Lung (tissue), 12 donors: ENCODE results near the gene MTHFD1. TPM values are rescaled to one million over a fixed set of nuclear protein-coding genes. Genes with fewer than 3 reads are reported as not detected.

Source experiments
- ATAC-seq: fragments of 200-7000 bp; cut with Tn5 transposase; one replicate; pipeline ENCODE4 v1.9.1; 2020; ENCODE audit warnings: moderate number of reproducible peaks; ENCODE audit not compliant: insufficient read depth, low FRiP score
- DNase-seq, 3 donors: peaks; one replicate each; pipeline ENCODE4 v3.0.0-alpha.2; 2013 to 2017
- H3K27ac ChIP-seq, 2 donors: one replicate each; pipeline ENCODE4 v1.5.1; 2013; ENCODE audit warnings: mild to moderate bottlenecking in 2 of 2, moderate library complexity in 2 of 2, control low read depth in 1 of 2, inconsistent platforms in 1 of 2, low read depth in 1 of 2, low read length in 1 of 2
- H3K27me3 ChIP-seq, 3 donors: one replicate each; pipeline ENCODE4 v1.5.1; 2013; ENCODE audit warnings: low read length in 2 of 3; ENCODE audit not compliant: control insufficient read depth in 3 of 3, insufficient read depth in 3 of 3
- H3K36me3 ChIP-seq, 4 donors: one replicate each; pipeline ENCODE4 v1.5.1; 2013; ENCODE audit warnings: low read length in 4 of 4, mild to moderate bottlenecking in 1 of 4, moderate library complexity in 1 of 4; ENCODE audit not compliant: control insufficient read depth in 4 of 4, insufficient read depth in 4 of 4
- H3K4me1 ChIP-seq, 5 donors: one replicate each; pipeline ENCODE4 v1.5.1; 2013; ENCODE audit warnings: low read length in 5 of 5, mild to moderate bottlenecking in 2 of 5, moderate library complexity in 1 of 5; ENCODE audit not compliant: control insufficient read depth in 5 of 5, insufficient read depth in 5 of 5
- H3K4me3 ChIP-seq: one replicate; pipeline ENCODE4 v1.5.1; 2013; ENCODE audit warnings: mild to moderate bottlenecking, control low read depth, moderate library complexity
- H3K9ac ChIP-seq, 2 donors: one replicate each; pipeline ENCODE4 v1.5.1; 2013; ENCODE audit warnings: low read length in 2 of 2, control low read depth in 1 of 2; ENCODE audit not compliant: insufficient read depth in 1 of 2
- H3K9me3 ChIP-seq, 4 donors: one replicate each; pipeline ENCODE4 v1.5.1; 2013; ENCODE audit warnings: low read length in 3 of 4, mild to moderate bottlenecking in 1 of 4, moderate library complexity in 1 of 4; ENCODE audit not compliant: control insufficient read depth in 4 of 4, insufficient read depth in 3 of 4
- CTCF ChIP-seq: IDR thresholded peaks from 2 replicates; pipeline ENCODE4 v1.5.1; 2012; ENCODE audit warnings: mild to moderate bottlenecking; ENCODE audit errors: control extremely low read depth, extremely low read depth
- WGBS, 2 donors: extraction: QIAGEN DNeasy Blood & Tissue Kit; methylation state at CpG; one replicate each; pipeline ENCODE4 v1.1.7; 2013; 5-methylcytosine and 5-hydroxymethylcytosine counted together
- polyA plus RNA-seq, 2 donors: library from polyadenylated mRNA; stranded (reverse); fragments of 200-250 nt; gene quantifications; one replicate each; pipeline ENCODE4 v1.2.1, GENCODE V29; 2013
- total RNA-seq, 2 donors: library from RNA; depleted of rRNA in 1 of 2; stranded (reverse); fragments of >200 nt in 1 of 2; gene quantifications; one replicate each; pipeline ENCODE4 v1.2.1, GENCODE V29; 2014 to 2021
- donor health status: control.
- donor health status: control.
- donor health status: Bipolar disorder and iron deficiency.
- donor health status: healthy.
- donor health status: DM: yes; HTN: yes; CAD: no.

Gene MTHFD1
- total and polyA plus RNA-seq, 4 donors: 20.9 to 58.7 (median 29.1) TPM

GRCh38 chr14:64447876-64448670 lies 59.9 kb downstream of the MTHFD1 start:
- WGBS, 2 donors: 84 to 91% methylated on average over 5 of the region's 5 CpGs
- DNase-seq (peak; percentile 34 to 66 (median 60)), ATAC-seq (no peak)
- no peaks in the 10 kb centered on the region for H3K9me3 ChIP-seq
- no peak overlapping the region for H3K27ac ChIP-seq
- H3K4me3 ChIP-seq: no peak overlapping the region
- H3K36me3 ChIP-seq: peaks cover 22 to 34% (median 24%) of the 10 kb centered on the region in 4 donors
- peaks cover 0 to 16% (median 0%) of the 10 kb centered on the region in 5 donors for H3K4me1 ChIP-seq
- no peak for TF ChIP-seq CTCF
- H3K9ac ChIP-seq: no peak overlapping the region
- no peaks in the 10 kb centered on the region for H3K27me3 ChIP-seq

- DNase-seq (no peak), ATAC-seq (no peak)
- no peak overlapping the region for H3K4me3 ChIP-seq
- no peak overlapping the region for H3K27ac ChIP-seq
- peaks cover 0 to 16% (median 0%) of the 10 kb centered on the region in 5 donors for H3K4me1 ChIP-seq
- H3K9me3 ChIP-seq: no peaks in the 10 kb centered on the region
- peaks cover 22 to 37% (median 26%) of the 10 kb centered on the region in 4 donors for H3K36me3 ChIP-seq
- no peaks in the 10 kb centered on the region for H3K27me3 ChIP-seq
- WGBS, 2 donors: 78 to 87% methylated on average over 2 of the region's 2 CpGs
- no peak overlapping the region for H3K9ac ChIP-seq
- TF ChIP-seq CTCF: no peak
Measured at GRCh38 chr14:64450255-64450654, 62.1 kb downstream of the MTHFD1 start.

- no peaks in the 10 kb centered on the region for H3K4me1 ChIP-seq
- H3K4me3 ChIP-seq: no peak overlapping the region
- ATAC-seq (no peak), DNase-seq (no peak)
- H3K27ac ChIP-seq: no peak overlapping the region
- H3K9ac ChIP-seq: no peak overlapping the region
- no peak for TF ChIP-seq CTCF
- peaks cover 17 to 35% (median 26%) of the 10 kb centered on the region in 4 donors for H3K36me3 ChIP-seq
- 97 to 100% methylated on average over 10 of the region's 10 CpGs for WGBS, 2 donors
- no peaks in the 10 kb centered on the region for H3K9me3 ChIP-seq
- H3K27me3 ChIP-seq: no peaks in the 10 kb centered on the region
Measured at GRCh38 chr14:64454671-64455070, 66.5 kb downstream of the MTHFD1 start.
